ENCODE measurements around the gene CNTNAP2.
"Not testable (repeated sequence)": the region's sequence is repeated elsewhere in the genome, so short reads cannot be mapped to it uniquely, and the experiment has no call there.

The CNTNAP2 gene

GRCh38 chr7:147771344-147771743 is 1654.7 kb downstream of the CNTNAP2 start:
- no peak for DNase-seq (ENCODE audit: low read depth)

GRCh38 chr7:147774461-147774860 is 1657.9 kb downstream of the CNTNAP2 start:
- DNase-seq (ENCODE audit: low read depth): no peak

GRCh38 chr7:147775516-147776284 is 1659.1 kb downstream of the CNTNAP2 start:
- DNase-seq (ENCODE audit: low read depth): no peak

- no peak for DNase-seq (ENCODE audit: low read depth)
These were observed 1660.7 kb downstream of the CNTNAP2 start for GRCh38 chr7:147777309-147777708.

GRCh38 chr7:147779949-147780348 is 1663.3 kb downstream of the CNTNAP2 start:
- no peak for DNase-seq (ENCODE audit: low read depth)

GRCh38 chr7:147796581-147796980 is 1680.0 kb downstream of the CNTNAP2 start:
- DNase-seq (ENCODE audit: low read depth): no peak

GRCh38 chr7:147798001-147798400 is 1681.4 kb downstream of the CNTNAP2 start:
- DNase-seq (ENCODE audit: low read depth): no peak

- DNase-seq (ENCODE audit: low read depth): not testable (repeated sequence)
These were observed 1685.2 kb downstream of the CNTNAP2 start for GRCh38 chr7:147801762-147802161.

- DNase-seq (ENCODE audit: low read depth): no peak
These were observed 1686.5 kb downstream of the CNTNAP2 start for GRCh38 chr7:147803151-147803550.

- no peak for DNase-seq (ENCODE audit: low read depth)
These were observed 1687.0 kb downstream of the CNTNAP2 start for GRCh38 chr7:147803606-147804005.

- no peak for DNase-seq (ENCODE audit: low read depth)
These were observed 1687.4 kb downstream of the CNTNAP2 start for GRCh38 chr7:147804032-147804431.

- DNase-seq (ENCODE audit: low read depth): no peak
These were observed 1689.5 kb downstream of the CNTNAP2 start for GRCh38 chr7:147805996-147806576.

- DNase-seq (ENCODE audit: low read depth): no peak
These were observed 1693.2 kb downstream of the CNTNAP2 start for GRCh38 chr7:147809786-147810185.

GRCh38 chr7:147810269-147810668 is 1693.7 kb downstream of the CNTNAP2 start:
- no peak for DNase-seq (ENCODE audit: low read depth)

GRCh38 chr7:147811923-147812322 is 1695.3 kb downstream of the CNTNAP2 start:
- no peak for DNase-seq (ENCODE audit: low read depth)

- DNase-seq (ENCODE audit: low read depth): no peak
These were observed 1696.7 kb downstream of the CNTNAP2 start for GRCh38 chr7:147813316-147813715.

GRCh38 chr7:147818317-147818716 is 1701.7 kb downstream of the CNTNAP2 start:
- no peak for DNase-seq (ENCODE audit: low read depth)

GRCh38 chr7:147824671-147825070 is 1708.1 kb downstream of the CNTNAP2 start:
- no peak for DNase-seq (ENCODE audit: low read depth)

GRCh38 chr7:147829016-147829415 is 1712.4 kb downstream of the CNTNAP2 start:
- DNase-seq (ENCODE audit: low read depth): no peak

GRCh38 chr7:147833557-147833956 is 1717.0 kb downstream of the CNTNAP2 start:
- no peak for DNase-seq (ENCODE audit: low read depth)

- no peak for DNase-seq (ENCODE audit: low read depth)
These were observed 1717.4 kb downstream of the CNTNAP2 start for GRCh38 chr7:147833970-147834369.

GRCh38 chr7:147852833-147853232 is 1736.2 kb downstream of the CNTNAP2 start:
- DNase-seq (ENCODE audit: low read depth): no peak
